OCI-LY1 (cell line): Measurements from ENCODE around the gene AQP1.

Source experiments
- CTCF ChIP-seq: fragments of 200-600 bp; sonication (generic), shearing (Covaris generic); IDR thresholded peaks from 2 replicates; pipeline ENCODE4 v1.5.1; 2017; ENCODE audit warnings: mild to moderate bottlenecking, antibody characterized with exemption, low read length, moderate library complexity, mixed read lengths
- EZH2 ChIP-seq: fragments of 200-600 bp; sonication (generic), shearing (Covaris generic); IDR thresholded peaks from 2 replicates; pipeline ENCODE4 v1.8.0; 2017; ENCODE audit warnings: borderline replicate concordance, mixed run types, mild to moderate bottlenecking, antibody characterized with exemption, low read length, moderate library complexity, mixed read lengths

DNA sequence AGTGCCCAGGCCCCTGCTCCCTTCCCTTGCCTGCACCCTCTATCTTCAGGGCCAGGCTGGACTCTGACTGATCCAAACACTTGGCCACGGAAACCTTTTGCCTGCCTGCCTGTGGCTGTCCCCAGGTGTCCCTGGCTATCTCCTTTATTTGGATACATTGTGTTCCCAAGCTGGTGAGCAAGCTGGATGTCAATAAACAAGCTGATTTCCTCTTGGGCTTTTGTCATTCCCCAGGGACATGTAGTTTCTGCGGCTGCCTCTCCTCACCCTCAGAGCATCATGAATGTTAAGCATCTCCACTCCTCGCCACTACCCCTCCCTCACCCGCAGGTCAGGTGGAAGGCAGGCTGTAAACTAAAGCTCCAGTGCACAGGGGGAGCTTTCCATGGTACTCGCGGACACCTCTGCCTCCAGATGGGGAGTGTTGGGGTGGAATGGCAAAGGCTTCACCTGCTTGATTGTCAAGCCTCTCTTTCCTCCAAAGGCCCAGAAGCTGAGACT is 59.0 kb downstream of the AQP1 start:
- TF ChIP-seq EZH2 (no peak), CTCF (no peak)
